ENCODE measurements around the gene CAND2. TPM values are rescaled to one million over a fixed set of nuclear protein-coding genes. Genes with fewer than 3 reads are reported as not detected.
A peak's percentile ranks its signal among the peaks of the same experiment; 100 is the strongest.
"Not testable (repeated sequence)": the region's sequence is repeated elsewhere in the genome, so short reads cannot be mapped to it uniquely, and the experiment has no call there.

Gene CAND2
- total RNA-seq, 2 experiments from 2014 or later: 2.5 to 2.7 TPM

GRCh38 chr3:12840148-12840547 lies 43.7 kb downstream of the CAND2 start:
- H3K36me3 Mint-ChIP-seq (ENCODE audit: low read depth): peaks cover 62% of the 10 kb centered on the region
- not testable (repeated sequence) for DNase-seq; H3K27me3 Mint-ChIP-seq (ENCODE audit: low read depth); H3K9me3 Mint-ChIP-seq
- H3K4me1 Mint-ChIP-seq (ENCODE audit: low read depth): peaks cover 48% of the 10 kb centered on the region
- H3K4me3 Mint-ChIP-seq: peak overlapping the region; percentile 96
- H3K27ac Mint-ChIP-seq: peak overlapping the region; percentile 99
- intact Hi-C loops (cut with micrococcal nuclease): loop anchor here (2.0 to 10.0 kb wide), 5 partner anchors 53 to 1337 kb away; partner anchors contain the start of genes LSM3, TAMM41 and XPC
- CTCF ChIA-PET: interaction anchor here (2.4 to 2.9 kb wide), 2 partner anchors 51 to 155 kb away, joined by 10 to 15 read pairs; no protein-coding TSS in a partner anchor

- no peak for DNase-seq
- Mint-ChIP-seq H3K36me3 (ENCODE audit: low read depth) (peaks cover 59% of the 10 kb centered on the region), H3K4me1 (ENCODE audit: low read depth) (peaks cover 50% of the 10 kb centered on the region), H3K9me3 (no peaks in the 10 kb centered on the region), H3K4me3 (peak overlapping the region; percentile 96), H3K27me3 (ENCODE audit: low read depth) (no peaks in the 10 kb centered on the region), H3K27ac (peak overlapping the region; percentile 99)
- CTCF ChIA-PET: interaction anchor here (0.6 to 2.9 kb wide), 9 partner anchors 8 to 357 kb away, joined by 3 to 15 read pairs (median 7); partner anchors contain the start of gene TSEN2
- intact Hi-C loops (cut with micrococcal nuclease): loop anchor here (1.0 to 10.0 kb wide), 10 partner anchors 30 to 1337 kb away; partner anchors contain the start of genes LSM3, MKRN2, RAF1 and TAMM41
These were observed 44.2 kb downstream of the CAND2 start for GRCh38 chr3:12840591-12841148.

- Mint-ChIP-seq H3K27ac (peak within 1 kb of the TSS; percentile 99), H3K4me3 (peak within 1 kb of the TSS; percentile 96), H3K27me3 (ENCODE audit: low read depth) (no peaks in the 10 kb centered on the region), H3K36me3 (ENCODE audit: low read depth) (peaks cover 52% of the 10 kb centered on the region), H3K4me1 (ENCODE audit: low read depth) (peaks cover 48% of the 10 kb centered on the region), H3K9me3 (no peaks in the 10 kb centered on the region)
- DNase-seq: peak; percentile 90
- CTCF ChIA-PET: interaction anchor here (0.6 to 3.7 kb wide), 25 partner anchors 9 to 703 kb away, joined by 3 to 19 read pairs (median 4); partner anchors contain the start of gene TSEN2
- intact Hi-C loops (cut with micrococcal nuclease): loop anchor here (1.0 to 10.0 kb wide), 10 partner anchors 31 to 1336 kb away; partner anchors contain the start of genes LSM3, MKRN2, RAF1 and TAMM41
These were observed 44.9 kb downstream of the CAND2 start, which contains the start of gene RPL32 for GRCh38 chr3:12841149-12841969. RPL32 (minus strand) TSS chr3:12841565; CDS start chr3:12840237, 1,328 bp downstream.

GRCh38 chr3:12841970-12842328 lies 45.5 kb downstream of the CAND2 start:
- CTCF ChIA-PET: interaction anchor here (0.7 to 3.7 kb wide), 24 partner anchors 9 to 704 kb away, joined by 3 to 19 read pairs (median 4); no protein-coding TSS in a partner anchor
- H3K36me3 Mint-ChIP-seq (ENCODE audit: low read depth): peaks cover 46% of the 10 kb centered on the region
- H3K27me3 Mint-ChIP-seq (ENCODE audit: low read depth): no peaks in the 10 kb centered on the region
- intact Hi-C loops (cut with micrococcal nuclease): loop anchor here (1.0 to 10.0 kb wide), 10 partner anchors 32 to 1335 kb away; partner anchors contain the start of genes LSM3, MKRN2, RAF1 and TAMM41
- DNase-seq: no peak
- H3K4me3 Mint-ChIP-seq: peak overlapping the region; percentile 96
- H3K27ac Mint-ChIP-seq: peak overlapping the region; percentile 99
- H3K4me1 Mint-ChIP-seq (ENCODE audit: low read depth): peaks cover 45% of the 10 kb centered on the region
- peaks cover 3% of the 10 kb centered on the region for H3K9me3 Mint-ChIP-seq

- peaks cover 4% of the 10 kb centered on the region for H3K9me3 Mint-ChIP-seq
- no peak for DNase-seq
- no peaks in the 10 kb centered on the region for H3K27me3 Mint-ChIP-seq (ENCODE audit: low read depth)
- no peak overlapping the region for H3K27ac Mint-ChIP-seq
- CTCF ChIA-PET: interaction anchor here (0.7 to 3.7 kb wide), 15 partner anchors 10 to 153 kb away, joined by 3 to 19 read pairs (median 5); no protein-coding TSS in a partner anchor
- H3K36me3 Mint-ChIP-seq (ENCODE audit: low read depth): peaks cover 41% of the 10 kb centered on the region
- intact Hi-C loops (cut with micrococcal nuclease): loop anchor here (5.0 to 10.0 kb wide), 3 partner anchors 222 to 1335 kb away; partner anchors contain the start of genes LSM3, TAMM41 and XPC
- no peak overlapping the region for H3K4me3 Mint-ChIP-seq
- H3K4me1 Mint-ChIP-seq (ENCODE audit: low read depth): peaks cover 40% of the 10 kb centered on the region
These were observed 46.0 kb downstream of the CAND2 start for GRCh38 chr3:12842469-12842868.

GRCh38 chr3:12845811-12846210 lies 49.3 kb downstream of the CAND2 start:
- Mint-ChIP-seq H3K4me1 (ENCODE audit: low read depth) (peaks cover 9% of the 10 kb centered on the region), H3K36me3 (ENCODE audit: low read depth) (peaks cover 7% of the 10 kb centered on the region), H3K4me3 (no peak overlapping the region), H3K27me3 (ENCODE audit: low read depth) (no peaks in the 10 kb centered on the region), H3K27ac (no peak overlapping the region), H3K9me3 (peaks cover 4% of the 10 kb centered on the region)
- intact Hi-C loops (cut with micrococcal nuclease): loop anchor here (10.0 kb wide), 1 partner anchor 219 kb away; no protein-coding TSS in a partner anchor
- CTCF ChIA-PET: interaction anchor here (0.7 kb wide), 1 partner anchor 52 kb away, joined by 3 read pairs; no protein-coding TSS in a partner anchor
- DNase-seq: no peak

GRCh38 chr3:12852201-12852600 lies 55.7 kb downstream of the CAND2 start:
- Mint-ChIP-seq H3K4me1 (ENCODE audit: low read depth) (no peaks in the 10 kb centered on the region), H3K9me3 (no peaks in the 10 kb centered on the region), H3K4me3 (no peak overlapping the region), H3K27ac (no peak overlapping the region), H3K27me3 (ENCODE audit: low read depth) (no peaks in the 10 kb centered on the region), H3K36me3 (ENCODE audit: low read depth) (no peaks in the 10 kb centered on the region)
- intact Hi-C loops (cut with micrococcal nuclease): no loop called here
- DNase-seq: no peak
- CTCF ChIA-PET: interaction anchor here (0.8 to 1.3 kb wide), 2 partner anchors 10 to 13 kb away, joined by 4 to 5 read pairs; partner anchors contain the start of gene RPL32

- H3K4me3 Mint-ChIP-seq; H3K9me3 Mint-ChIP-seq; H3K27ac Mint-ChIP-seq; DNase-seq; H3K4me1 Mint-ChIP-seq (ENCODE audit: low read depth); H3K27me3 Mint-ChIP-seq (ENCODE audit: low read depth); intact Hi-C loops (cut with micrococcal nuclease); H3K36me3 Mint-ChIP-seq (ENCODE audit: low read depth): not testable (repeated sequence)
- CTCF ChIA-PET: interaction anchor here (1.9 kb wide), 1 partner anchor 12 kb away, joined by 7 read pairs; the partner anchor contains the start of gene RPL32
These were observed 57.4 kb downstream of the CAND2 start for GRCh38 chr3:12853847-12854246.

GRCh38 chr3:12854565-12854964 lies 58.1 kb downstream of the CAND2 start:
- no peak for DNase-seq
- Mint-ChIP-seq H3K36me3 (ENCODE audit: low read depth) (no peaks in the 10 kb centered on the region), H3K4me1 (ENCODE audit: low read depth) (no peaks in the 10 kb centered on the region), H3K27me3 (ENCODE audit: low read depth) (no peaks in the 10 kb centered on the region), H3K4me3 (no peak overlapping the region), H3K9me3 (no peaks in the 10 kb centered on the region), H3K27ac (no peak overlapping the region)
- intact Hi-C loops (cut with micrococcal nuclease): no loop called here
- CTCF ChIA-PET: interaction anchor here (1.1 to 1.9 kb wide), 2 partner anchors 13 to 44 kb away, joined by 3 to 7 read pairs; partner anchors contain the start of gene RPL32

- Mint-ChIP-seq H3K4me1 (ENCODE audit: low read depth) (no peaks in the 10 kb centered on the region), H3K4me3 (no peak overlapping the region), H3K36me3 (ENCODE audit: low read depth) (no peaks in the 10 kb centered on the region), H3K27ac (no peak overlapping the region), H3K9me3 (no peaks in the 10 kb centered on the region), H3K27me3 (ENCODE audit: low read depth) (no peaks in the 10 kb centered on the region)
- CTCF ChIA-PET: interaction anchor here (1.3 kb wide), 1 partner anchor 15 kb away, joined by 4 read pairs; the partner anchor contains the start of gene RPL32
- no peak for DNase-seq
- intact Hi-C loops (cut with micrococcal nuclease): no loop called here
These were observed 60.1 kb downstream of the CAND2 start for GRCh38 chr3:12856626-12857025.

GRCh38 chr3:12859840-12860239 lies 63.4 kb downstream of the CAND2 start:
- no peaks in the 10 kb centered on the region for H3K27me3 Mint-ChIP-seq (ENCODE audit: low read depth)
- no peaks in the 10 kb centered on the region for H3K36me3 Mint-ChIP-seq (ENCODE audit: low read depth)
- H3K9me3 Mint-ChIP-seq: peaks cover 3% of the 10 kb centered on the region
- no peaks in the 10 kb centered on the region for H3K4me1 Mint-ChIP-seq (ENCODE audit: low read depth)
- intact Hi-C loops (cut with micrococcal nuclease): no loop called here
- H3K27ac Mint-ChIP-seq: no peak overlapping the region
- CTCF ChIA-PET: interaction anchor here (2.0 kb wide), 1 partner anchor 8 kb away, joined by 10 read pairs; no protein-coding TSS in a partner anchor
- no peak for DNase-seq
- no peak overlapping the region for H3K4me3 Mint-ChIP-seq
